HEK293 (cell line): ENCODE results near the gene LTC4S.

Source experiments
- CTCF ChIA-PET: fragments of 350-600 bp; formaldehyde crosslinking; extraction: SDS; loops from one replicate; lab custom pipeline; 2021; ENCODE audit warnings: antibody characterized with exemption; lab: Yijun Ruan, JAX
- POLR2A ChIA-PET: fragments of 300-600 bp; formaldehyde crosslinking; extraction: SDS; loops from one replicate; lab custom pipeline; 2020; ENCODE audit warnings: antibody characterized with exemption, inconsistent platforms; lab: Yijun Ruan, JAX
- H3K27ac ChIP-seq: fragments of 200-500 bp; sonication (Bioruptor generic); 2 replicates; pipeline ENCODE4 v1.5.1; 2014; ENCODE audit warnings: low read depth, low read length, control low read depth, inconsistent platforms; ENCODE audit errors: extremely low read depth
- H3K36me3 ChIP-seq, 2 experiments: fragments of 200-500 bp in 1 of 2; sonication (Bioruptor generic) in 1 of 2; 1 replicate in 1 of 2; 2 replicates in 1 of 2; pipeline ENCODE4 v1.5.1; 2014 to 2017; ENCODE audit warnings: inconsistent platforms in 2 of 2, low read length in 2 of 2; ENCODE audit not compliant: control insufficient read depth in 2 of 2, insufficient read depth in 1 of 2
- H3K4me1 ChIP-seq: fragments of 200-500 bp; sonication (Bioruptor generic); 2 replicates; pipeline ENCODE4 v1.5.1; 2014; ENCODE audit warnings: mild to moderate bottlenecking, low read length, inconsistent platforms; ENCODE audit not compliant: control insufficient read depth, insufficient read depth
- H3K4me3 ChIP-seq: 2 replicates; pipeline ENCODE4 v1.5.1; 2011; ENCODE audit warnings: low read depth, mild to moderate bottlenecking, control low read depth, low read length, moderate library complexity
- H3K9me3 ChIP-seq: fragments of 200-500 bp; sonication (Bioruptor generic); 2 replicates; pipeline ENCODE4 v1.5.1; 2014; ENCODE audit warnings: low read depth, low read length, inconsistent platforms; ENCODE audit not compliant: control insufficient read depth, insufficient read depth
- GLIS1 ChIP-seq: fragments of 450-650 bp; formaldehyde crosslinking; IDR thresholded peaks from 2 replicates; pipeline ENCODE4 v1.5.1; 2016; ENCODE audit warnings: missing biosample characterization, missing genetic modification characterization
- MZF1 ChIP-seq: fragments of 450-650 bp; formaldehyde crosslinking; IDR thresholded peaks from 2 replicates; pipeline ENCODE4 v1.5.1; 2017; ENCODE audit warnings: missing biosample characterization, missing genetic modification characterization, borderline replicate concordance
- SP2 ChIP-seq: fragments of 450-650 bp; formaldehyde crosslinking; IDR thresholded peaks from 2 replicates; pipeline ENCODE4 v1.5.1; 2016; ENCODE audit warnings: missing biosample characterization, missing genetic modification characterization
- WT1 ChIP-seq: fragments of 450-650 bp; formaldehyde crosslinking; IDR thresholded peaks from 2 replicates; pipeline ENCODE4 v1.5.1; 2016; ENCODE audit warnings: missing biosample characterization, missing genetic modification characterization
- ZBTB17 ChIP-seq: fragments of 450-650 bp; formaldehyde crosslinking; IDR thresholded peaks from 2 replicates; pipeline ENCODE4 v1.5.1; 2016; ENCODE audit warnings: missing biosample characterization, missing genetic modification characterization
- ZFHX2 ChIP-seq: fragments of 450-650 bp; formaldehyde crosslinking; conservative IDR thresholded peaks from 2 replicates; pipeline ENCODE4 v1.5.1; 2016; ENCODE audit warnings: missing biosample characterization, missing genetic modification characterization
- ZNF239 ChIP-seq: fragments of 450-650 bp; formaldehyde crosslinking; IDR thresholded peaks from 2 replicates; pipeline ENCODE4 v1.5.1; 2016; ENCODE audit warnings: missing biosample characterization, missing genetic modification characterization
- ZNF292 ChIP-seq: fragments of 450-650 bp; formaldehyde crosslinking; IDR thresholded peaks from 2 replicates; pipeline ENCODE4 v1.5.1; 2016; ENCODE audit warnings: low read depth, missing biosample characterization, missing genetic modification characterization, borderline replicate concordance
- ZNF473 ChIP-seq: fragments of 450-650 bp; formaldehyde crosslinking; IDR thresholded peaks from 2 replicates; pipeline ENCODE4 v1.5.1; 2017; ENCODE audit warnings: missing biosample characterization, missing genetic modification characterization
- ZNF600 ChIP-seq: fragments of 450-650 bp; formaldehyde crosslinking; IDR thresholded peaks from 2 replicates; pipeline ENCODE4 v1.5.1; 2016; ENCODE audit warnings: missing biosample characterization, missing genetic modification characterization
- ZNF701 ChIP-seq: fragments of 450-650 bp; formaldehyde crosslinking; IDR thresholded peaks from 2 replicates; pipeline ENCODE4 v1.5.1; 2016; ENCODE audit warnings: missing biosample characterization, missing genetic modification characterization
- ZNF707 ChIP-seq: fragments of 450-650 bp; formaldehyde crosslinking; IDR thresholded peaks from 2 replicates; pipeline ENCODE4 v1.5.1; 2016; ENCODE audit warnings: missing biosample characterization, missing genetic modification characterization
- TF ChIP-seq, protein P1 (sequence below): fragments of 450-650 bp; formaldehyde crosslinking; IDR thresholded peaks from 2 replicates; pipeline ENCODE4 v1.5.1; 2017; ENCODE audit warnings: missing biosample characterization, missing genetic modification characterization
- TF ChIP-seq, protein P2 (sequence below): fragments of 450-650 bp; formaldehyde crosslinking; IDR thresholded peaks from 2 replicates; pipeline ENCODE4 v1.5.1; 2016; ENCODE audit warnings: missing biosample characterization, missing genetic modification characterization
- TF ChIP-seq, protein P3 (sequence below): fragments of 450-650 bp; formaldehyde crosslinking; IDR thresholded peaks from 2 replicates; pipeline ENCODE4 v1.5.1; 2016; ENCODE audit warnings: missing biosample characterization, missing genetic modification characterization

The LTC4S gene

DNA sequence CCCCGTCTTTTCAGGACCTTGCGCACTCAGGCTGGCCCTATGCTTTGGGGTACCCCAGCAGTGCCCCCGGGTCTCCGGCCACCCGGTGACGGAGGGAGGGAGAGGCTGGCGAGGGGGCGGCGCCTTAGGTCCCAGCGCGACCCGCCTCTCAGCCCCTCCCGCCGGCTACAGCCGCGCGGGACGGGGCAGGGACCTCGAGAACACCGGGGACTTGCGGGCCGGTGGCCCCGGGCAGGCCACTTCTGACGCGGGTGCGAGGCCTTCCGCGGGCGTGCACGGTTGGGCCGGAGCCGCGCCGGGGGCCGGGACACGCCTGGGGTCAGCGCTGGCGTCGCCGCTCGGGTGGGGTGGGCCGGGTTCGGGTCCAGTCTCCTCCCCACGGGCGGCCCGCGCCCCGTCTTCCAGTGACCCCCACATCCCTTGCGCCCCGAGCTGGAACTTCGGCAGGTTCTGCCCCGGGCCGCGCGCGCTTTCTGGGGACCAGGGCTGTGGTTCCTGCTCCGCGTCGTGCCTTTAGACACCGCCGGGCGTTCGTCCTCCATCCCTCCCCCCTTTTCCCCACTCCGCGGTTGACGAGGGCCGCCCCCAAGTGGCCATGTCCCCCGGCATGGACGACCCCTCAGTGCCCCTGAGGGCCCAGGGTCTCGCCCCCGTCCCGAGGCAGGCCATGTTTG lies 23.1 kb downstream of the LTC4S start:
- no peak for TF ChIP-seq ZNF473 (tag by site-specific recombination)
- Histone ChIP-seq H3K27ac (no peak overlapping the region), H3K4me1 (peaks cover 14% of the 10 kb centered on the region), H3K9me3 (no peaks in the 10 kb centered on the region), H3K4me3 (no peak overlapping the region), H3K36me3 (peaks cover 5 to 42% of the 10 kb centered on the region in 2 experiments; a peak in 2 of 3 replicates)
- CTCF ChIA-PET = no interaction called here
- POLR2A ChIA-PET = no interaction called here

DNA sequence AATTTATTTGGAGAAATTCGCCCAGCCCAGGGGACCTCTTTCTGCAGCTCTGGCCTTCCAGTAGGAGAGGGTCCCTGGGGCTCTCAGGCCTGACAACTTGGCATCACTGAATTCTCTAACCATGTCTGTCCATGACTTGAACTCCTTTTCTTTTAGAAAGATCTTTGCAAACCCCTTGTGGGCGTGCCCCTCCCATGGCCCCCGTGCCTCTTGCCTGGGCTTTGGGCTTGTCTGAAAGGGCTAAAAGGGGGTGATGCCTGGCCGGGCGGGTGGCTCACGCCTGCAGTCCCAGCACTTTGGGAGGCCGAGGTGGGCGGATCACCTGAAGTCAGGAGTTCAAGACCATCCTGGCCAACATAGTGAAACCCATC lies 23.7 kb downstream of the LTC4S start:
- Histone ChIP-seq H3K4me3 (no peak overlapping the region), H3K36me3 (peaks cover 5 to 40% of the 10 kb centered on the region in 2 experiments; a peak in 2 of 3 replicates), H3K4me1 (peaks cover 18% of the 10 kb centered on the region), H3K27ac (no peak overlapping the region), H3K9me3 (no peaks in the 10 kb centered on the region)
- ChIA-PET CTCF (no interaction called here), POLR2A (no interaction called here)
- TF ChIP-seq ZNF707 (tag by site-specific recombination) (no peak), ZFHX2 (peak; percentile 44; the same call in 1 of the 2 replicates)

DNA sequence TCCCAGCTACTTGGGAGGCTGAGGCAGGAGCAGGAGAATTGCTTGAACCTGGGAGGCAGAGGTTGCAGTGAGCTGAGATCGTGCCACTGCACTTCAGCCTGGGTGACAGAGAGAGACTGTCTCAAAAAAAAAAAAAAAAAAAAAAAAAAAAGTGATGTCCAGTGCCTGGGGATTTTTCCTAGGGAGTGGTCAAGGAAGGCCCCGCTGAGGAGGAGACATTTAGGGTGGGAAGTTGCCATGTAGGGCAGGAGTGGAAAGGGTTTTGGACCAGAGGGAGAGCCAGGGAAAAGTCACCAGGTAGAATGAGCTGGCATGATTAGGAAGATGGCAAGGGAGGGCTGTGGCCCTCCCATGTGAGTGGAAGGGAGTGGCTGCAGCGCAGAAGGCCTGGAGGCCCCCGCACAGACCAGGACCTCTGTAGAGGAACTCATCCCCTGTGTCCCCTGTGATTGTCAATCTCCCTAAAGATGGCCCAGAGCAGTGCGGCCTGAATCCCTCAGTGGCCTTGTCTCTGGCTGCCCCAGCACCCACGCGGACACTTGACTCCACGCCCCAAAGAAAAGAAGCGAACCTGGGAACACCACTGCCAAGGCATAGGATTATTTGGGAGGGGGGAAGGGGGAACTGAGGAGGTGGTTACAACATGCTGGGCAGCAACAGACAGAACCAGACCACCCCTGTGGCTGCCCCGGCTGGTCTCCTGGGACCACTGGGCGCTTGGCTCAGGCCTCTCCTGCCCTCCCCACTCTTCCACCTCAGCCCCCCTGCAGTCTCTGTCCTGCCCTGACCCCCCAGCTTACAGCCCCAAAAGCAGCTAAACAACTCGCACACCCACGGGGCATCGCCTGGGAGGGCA lies 24.3 kb downstream of the LTC4S start:
- Histone ChIP-seq H3K4me3 (peak overlapping the region; percentile 21), H3K36me3 (peaks cover 7 to 40% of the 10 kb centered on the region in 2 experiments; a peak in 2 of 3 replicates), H3K4me1 (peaks cover 19% of the 10 kb centered on the region), H3K9me3 (no peaks in the 10 kb centered on the region), H3K27ac (peak overlapping the region; percentile 92)
- ChIA-PET CTCF (no interaction called here), POLR2A (interaction anchor here (0.6 kb wide), 1 partner anchor 36 kb away, joined by 3 read pairs; no protein-coding TSS in a partner anchor)
- TF ChIP-seq ZFHX2 = peak; percentile 3; the same call in 1 of the 2 replicates
- peak; percentile 99 for TF ChIP-seq MZF1 (tag by site-specific recombination)
- TF ChIP-seq ZNF292 = no peak
- TF ChIP-seq ZNF600 = peak; percentile 11; the same call in 1 of the 2 replicates
- TF ChIP-seq, protein P1, sequence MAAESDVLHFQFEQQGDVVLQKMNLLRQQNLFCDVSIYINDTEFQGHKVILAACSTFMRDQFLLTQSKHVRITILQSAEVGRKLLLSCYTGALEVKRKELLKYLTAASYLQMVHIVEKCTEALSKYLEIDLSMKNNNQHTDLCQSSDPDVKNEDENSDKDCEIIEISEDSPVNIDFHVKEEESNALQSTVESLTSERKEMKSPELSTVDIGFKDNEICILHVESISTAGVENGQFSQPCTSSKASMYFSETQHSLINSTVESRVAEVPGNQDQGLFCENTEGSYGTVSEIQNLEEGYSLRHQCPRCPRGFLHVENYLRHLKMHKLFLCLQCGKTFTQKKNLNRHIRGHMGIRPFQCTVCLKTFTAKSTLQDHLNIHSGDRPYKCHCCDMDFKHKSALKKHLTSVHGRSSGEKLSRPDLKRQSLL (tag by site-specific recombination) = no peak
- TF ChIP-seq, protein P2, sequence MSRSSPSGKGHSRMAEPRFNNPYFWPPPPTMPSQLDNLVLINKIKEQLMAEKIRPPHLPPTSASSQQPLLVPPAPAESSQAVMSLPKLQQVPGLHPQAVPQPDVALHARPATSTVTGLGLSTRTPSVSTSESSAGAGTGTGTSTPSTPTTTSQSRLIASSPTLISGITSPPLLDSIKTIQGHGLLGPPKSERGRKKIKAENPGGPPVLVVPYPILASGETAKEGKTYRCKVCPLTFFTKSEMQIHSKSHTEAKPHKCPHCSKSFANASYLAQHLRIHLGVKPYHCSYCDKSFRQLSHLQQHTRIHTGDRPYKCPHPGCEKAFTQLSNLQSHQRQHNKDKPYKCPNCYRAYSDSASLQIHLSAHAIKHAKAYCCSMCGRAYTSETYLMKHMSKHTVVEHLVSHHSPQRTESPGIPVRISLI (tag by site-specific recombination) = peak; percentile 98
- TF ChIP-seq ZNF239 (tag by site-specific recombination) = no peak
- TF ChIP-seq ZBTB17 (tag by site-specific recombination) = peak; percentile 50; the same call in 1 of the 2 replicates
- TF ChIP-seq ZNF701 (tag by site-specific recombination) = no peak
- TF ChIP-seq GLIS1 (tag by site-specific recombination) = no peak; the same call in none of the 2 replicates
- peak; percentile 65 for TF ChIP-seq WT1 (tag by site-specific recombination)
- TF ChIP-seq SP2 (tag by site-specific recombination) = no peak
- TF ChIP-seq, protein P3, sequence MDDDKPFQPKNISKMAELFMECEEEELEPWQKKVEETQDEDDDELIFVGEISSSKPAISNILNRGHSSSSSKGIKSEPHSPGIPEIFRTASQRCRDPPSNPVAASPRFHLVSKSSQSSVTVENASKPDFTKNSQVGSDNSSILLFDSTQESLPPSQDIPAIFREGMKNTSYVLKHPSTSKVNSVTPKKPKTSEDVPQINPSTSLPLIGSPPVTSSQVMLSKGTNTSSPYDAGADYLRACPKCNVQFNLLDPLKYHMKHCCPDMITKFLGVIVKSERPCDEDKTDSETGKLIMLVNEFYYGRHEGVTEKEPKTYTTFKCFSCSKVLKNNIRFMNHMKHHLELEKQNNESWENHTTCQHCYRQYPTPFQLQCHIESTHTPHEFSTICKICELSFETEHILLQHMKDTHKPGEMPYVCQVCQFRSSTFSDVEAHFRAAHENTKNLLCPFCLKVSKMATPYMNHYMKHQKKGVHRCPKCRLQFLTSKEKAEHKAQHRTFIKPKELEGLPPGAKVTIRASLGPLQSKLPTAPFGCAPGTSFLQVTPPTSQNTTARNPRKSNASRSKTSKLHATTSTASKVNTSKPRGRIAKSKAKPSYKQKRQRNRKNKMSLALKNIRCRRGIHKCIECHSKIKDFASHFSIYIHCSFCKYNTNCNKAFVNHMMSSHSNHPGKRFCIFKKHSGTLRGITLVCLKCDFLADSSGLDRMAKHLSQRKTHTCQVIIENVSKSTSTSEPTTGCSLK = no peak
